Trophoblast cell (in vitro differentiated cells and primary cell): ENCODE results near the gene EIF3D.

Experiments
- DNase-seq, 2 donors: peaks; one replicate each; pipeline ENCODE4 v3.0.0-alpha.2; 2016
- H2AFZ ChIP-seq: 2 replicates; pipeline ENCODE4 v1.6.1; 2013; ENCODE audit warnings: low read length, moderate library complexity, mild to moderate bottlenecking; ENCODE audit not compliant: insufficient read depth, poor library complexity
- H2AK5ac ChIP-seq: 2 replicates; pipeline ENCODE4 v1.6.1; 2013; ENCODE audit warnings: mild to moderate bottlenecking, low read length
- H2BK120ac ChIP-seq: 2 replicates; pipeline ENCODE4 v1.6.1; 2013; ENCODE audit warnings: low read length, mild to moderate bottlenecking, moderate library complexity; ENCODE audit not compliant: insufficient read depth, poor library complexity
- H2BK12ac ChIP-seq: 2 replicates; pipeline ENCODE4 v1.6.1; 2013; ENCODE audit warnings: mild to moderate bottlenecking, low read length, moderate library complexity
- H2BK5ac ChIP-seq: 2 replicates; pipeline ENCODE4 v1.6.1; 2013; ENCODE audit warnings: low read length, low read depth, moderate library complexity, mild to moderate bottlenecking; ENCODE audit not compliant: poor library complexity
- H3K14ac ChIP-seq: 2 replicates; pipeline ENCODE4 v1.6.1; 2013; ENCODE audit warnings: mild to moderate bottlenecking, low read length
- H3K18ac ChIP-seq: 2 replicates; pipeline ENCODE4 v1.6.1; 2013; ENCODE audit warnings: mild to moderate bottlenecking, low read length
- H3K23ac ChIP-seq: 2 replicates; pipeline ENCODE4 v1.6.1; 2013; ENCODE audit warnings: low read length
- H3K27ac ChIP-seq: 2 replicates; pipeline ENCODE4 v1.5.1; 2013; ENCODE audit warnings: low read depth, mild to moderate bottlenecking, inconsistent platforms, low read length, moderate library complexity
- H3K27me3 ChIP-seq: 2 replicates; pipeline ENCODE4 v1.6.1; 2013; ENCODE audit warnings: inconsistent platforms, mild to moderate bottlenecking, low read length, moderate library complexity; ENCODE audit not compliant: insufficient read depth
- H3K36me3 ChIP-seq, 2 experiments: 1 replicate in 1 of 2; 2 replicates in 1 of 2; pipeline ENCODE4 v1.6.1; 2013; ENCODE audit warnings: low read length in 2 of 2, mild to moderate bottlenecking in 2 of 2, moderate library complexity in 1 of 2; ENCODE audit not compliant: insufficient read depth in 2 of 2, control insufficient read depth in 1 of 2
- H3K4ac ChIP-seq: 2 replicates; pipeline ENCODE4 v1.6.1; 2013; ENCODE audit warnings: low read depth, mild to moderate bottlenecking, low read length, moderate library complexity
- H3K4me1 ChIP-seq, 2 experiments: 1 replicate in 1 of 2; 2 replicates in 1 of 2; pipeline ENCODE4 v1.6.1; 2013; ENCODE audit warnings: low read length in 2 of 2, mild to moderate bottlenecking in 2 of 2, moderate library complexity in 1 of 2; ENCODE audit not compliant: insufficient read depth in 2 of 2, control insufficient read depth in 1 of 2
- H3K4me2 ChIP-seq: 2 replicates; pipeline ENCODE4 v1.6.1; 2013; ENCODE audit warnings: inconsistent platforms, mild to moderate bottlenecking, low read length, moderate library complexity
- H3K4me3 ChIP-seq: 2 replicates; pipeline ENCODE4 v1.5.1; 2013; ENCODE audit warnings: mild to moderate bottlenecking, low read depth, low read length, inconsistent platforms
- H3K79me1 ChIP-seq: one replicate; pipeline ENCODE4 v1.6.1; 2013; ENCODE audit warnings: low read length
- H3K79me2 ChIP-seq: 2 replicates; pipeline ENCODE4 v1.6.1; 2013; ENCODE audit warnings: low read length, mild to moderate bottlenecking; ENCODE audit not compliant: control insufficient read depth, insufficient read depth, poor library complexity
- H3K9ac ChIP-seq: 2 replicates; pipeline ENCODE4 v1.6.1; 2013; ENCODE audit warnings: mild to moderate bottlenecking, low read length
- H3K9me3 ChIP-seq: 2 replicates; pipeline ENCODE4 v1.6.1; 2013; ENCODE audit warnings: low read depth, mild to moderate bottlenecking, control low read depth, inconsistent platforms, low read length; ENCODE audit not compliant: insufficient read depth
- H4K12ac ChIP-seq: 2 replicates; pipeline ENCODE4 v1.6.1; 2013; ENCODE audit warnings: low read depth, mild to moderate bottlenecking, low read length, moderate library complexity
- H4K8ac ChIP-seq: 2 replicates; pipeline ENCODE4 v1.6.1; 2013; ENCODE audit warnings: low read depth, mild to moderate bottlenecking, low read length, moderate library complexity
- H4K91ac ChIP-seq: one replicate; pipeline ENCODE4 v1.6.1; 2013; ENCODE audit warnings: low read depth, mild to moderate bottlenecking, low read length, moderate library complexity
- WGBS: extraction: QIAGEN DNeasy Blood & Tissue Kit; methylation state at CpG from one replicate; pipeline ENCODE4 v1.1.7; 2013; ENCODE audit warnings: missing lambda C conversion rate; ENCODE audit not compliant: insufficient read length, insufficient coverage; ENCODE audit errors: extremely low coverage; 5-methylcytosine and 5-hydroxymethylcytosine counted together

EIF3D gene

GRCh38 chr22:36546092-36546804 is 17.3 kb upstream of the EIF3D start:
- no peaks in the 10 kb centered on the region for H3K36me3 ChIP-seq
- no peak overlapping the region for H2AK5ac ChIP-seq
- H4K91ac ChIP-seq = no peak overlapping the region
- no peak overlapping the region for H3K23ac ChIP-seq
- H3K79me2 ChIP-seq = no peaks in the 10 kb centered on the region
- no peak overlapping the region for H3K14ac ChIP-seq
- H3K27ac ChIP-seq = no peak overlapping the region
- no peak overlapping the region for H2BK12ac ChIP-seq
- WGBS = no CpG with 5 or more reads among the region's 23 CpGs
- H4K8ac ChIP-seq = no peak overlapping the region
- peaks cover 2 to 13% of the 10 kb centered on the region in 2 experiments for H3K4me1 ChIP-seq
- no peak overlapping the region for H3K4me2 ChIP-seq
- peak in 1 of 2 donors; percentile 51 for DNase-seq
- no peak overlapping the region for H2BK5ac ChIP-seq
- H4K12ac ChIP-seq = no peak overlapping the region
- H2AFZ ChIP-seq = no peak overlapping the region
- H3K79me1 ChIP-seq = peaks cover 2% of the 10 kb centered on the region
- no peaks in the 10 kb centered on the region for H3K9me3 ChIP-seq
- no peak overlapping the region for H3K9ac ChIP-seq
- H3K4me3 ChIP-seq = no peak overlapping the region
- no peak overlapping the region for H3K18ac ChIP-seq
- no peaks in the 10 kb centered on the region for H3K27me3 ChIP-seq
- no peak overlapping the region for H2BK120ac ChIP-seq
- no peak overlapping the region for H3K4ac ChIP-seq

GRCh38 chr22:36544107-36544620 is 15.2 kb upstream of the EIF3D start:
- H3K27me3 ChIP-seq = no peaks in the 10 kb centered on the region
- H4K91ac ChIP-seq = peak overlapping the region; percentile 15
- H3K79me2 ChIP-seq = no peaks in the 10 kb centered on the region
- no peak overlapping the region for H3K23ac ChIP-seq
- no peak overlapping the region for H3K9ac ChIP-seq
- no peak overlapping the region for H3K4me3 ChIP-seq
- H3K79me1 ChIP-seq = peaks cover 12% of the 10 kb centered on the region
- no peak overlapping the region for H2BK120ac ChIP-seq
- no peak overlapping the region for H3K14ac ChIP-seq
- no peak overlapping the region for H3K4ac ChIP-seq
- no CpG with 5 or more reads among the region's 11 CpGs for WGBS
- H2BK5ac ChIP-seq = no peak overlapping the region
- no peak overlapping the region for H2BK12ac ChIP-seq
- no peak overlapping the region for H2AK5ac ChIP-seq
- H3K4me1 ChIP-seq = peaks cover 9 to 18% of the 10 kb centered on the region in 2 experiments
- H3K4me2 ChIP-seq = no peak overlapping the region
- DNase-seq = no peak
- H3K27ac ChIP-seq = no peak overlapping the region
- H3K36me3 ChIP-seq = no peaks in the 10 kb centered on the region
- no peaks in the 10 kb centered on the region for H3K9me3 ChIP-seq
- H4K12ac ChIP-seq = no peak overlapping the region
- H2AFZ ChIP-seq = no peak overlapping the region
- no peak overlapping the region for H3K18ac ChIP-seq
- no peak overlapping the region for H4K8ac ChIP-seq

DNA sequence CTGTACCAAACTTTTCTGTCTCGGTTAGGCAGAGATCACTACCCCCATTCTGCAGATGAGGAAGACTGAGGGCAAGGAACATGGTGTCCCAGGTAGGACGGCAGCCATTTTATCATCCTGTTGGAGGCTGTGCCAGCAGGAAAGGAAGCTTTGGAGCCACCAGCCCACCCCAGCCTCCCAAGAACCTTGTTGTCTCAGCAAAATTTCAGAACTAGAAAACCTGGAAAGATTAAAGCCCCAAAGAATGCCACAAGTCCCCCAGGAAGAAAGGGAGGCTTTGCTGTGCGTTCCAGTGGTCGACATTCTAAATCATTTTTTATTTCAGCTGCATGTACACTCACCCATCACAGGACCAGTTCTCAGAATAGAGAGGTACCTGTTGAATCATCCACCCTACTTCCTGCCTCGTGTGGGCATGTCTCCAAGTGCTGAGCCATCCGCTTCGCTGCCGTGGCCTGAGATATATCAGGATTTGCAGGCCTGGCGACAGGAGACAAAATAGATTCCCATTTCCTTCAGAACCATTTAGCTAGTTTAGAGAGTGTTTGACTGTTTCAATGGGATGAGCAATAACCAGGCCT is 13.0 kb upstream of the EIF3D start:
- Histone ChIP-seq H3K4me2 (no peak overlapping the region), H3K18ac (no peak overlapping the region), H3K79me2 (no peaks in the 10 kb centered on the region), H3K79me1 (peaks cover 16% of the 10 kb centered on the region), H3K27me3 (no peaks in the 10 kb centered on the region), H3K9ac (no peak overlapping the region), H4K91ac (peak overlapping the region; percentile 55), H2BK5ac (peak overlapping the region; percentile 45), H3K9me3 (no peaks in the 10 kb centered on the region), H2AK5ac (peak overlapping the region; percentile 31), H2BK12ac (peak overlapping the region; percentile 78), H2AFZ (no peak overlapping the region), H3K4ac (no peak overlapping the region), H3K27ac (peak overlapping the region; percentile 42), H2BK120ac (peak overlapping the region; percentile 56), H4K12ac (no peak overlapping the region), H3K36me3 (no peaks in the 10 kb centered on the region), H3K4me3 (no peak overlapping the region), H3K14ac (no peak overlapping the region), H4K8ac (no peak overlapping the region), H3K23ac (no peak overlapping the region), H3K4me1 (peaks cover 11 to 16% of the 10 kb centered on the region in 2 experiments)
- WGBS = no CpG with 5 or more reads among the region's 9 CpGs
- no peak for DNase-seq

- Histone ChIP-seq H3K4me2 (no peak overlapping the region), H3K79me2 (no peaks in the 10 kb centered on the region), H3K9me3 (no peaks in the 10 kb centered on the region), H3K18ac (peak overlapping the region; percentile 68), H4K91ac (peak overlapping the region; percentile 29), H2BK5ac (peak overlapping the region; percentile 13), H2AFZ (no peak overlapping the region), H4K8ac (peak overlapping the region; percentile 62), H3K27ac (no peak overlapping the region), H3K14ac (no peak overlapping the region), H3K4me1 (peaks cover 15 to 20% of the 10 kb centered on the region in 2 experiments), H2BK12ac (peak overlapping the region; percentile 59), H3K4me3 (no peak overlapping the region), H3K27me3 (no peaks in the 10 kb centered on the region), H4K12ac (peak overlapping the region; percentile 44), H3K4ac (no peak overlapping the region), H3K23ac (no peak overlapping the region), H2BK120ac (peak overlapping the region; percentile 72), H3K79me1 (peaks cover 16% of the 10 kb centered on the region), H3K9ac (no peak overlapping the region), H3K36me3 (no peaks in the 10 kb centered on the region), H2AK5ac (peak overlapping the region; percentile 59)
- DNase-seq = peak; percentile 39 to 82
- no CpG with 5 or more reads among the region's 12 CpGs for WGBS
These were observed 12.1 kb upstream of the EIF3D start for GRCh38 chr22:36540867-36541642.
